K562 (cell line): ENCODE results near the gene CR2. TPM values are rescaled to one million over a fixed set of nuclear protein-coding genes. Genes with fewer than 3 reads are reported as not detected.
A peak's percentile ranks its signal among the peaks of the same experiment; 100 is the strongest.

Source experiments
- ARID3A ChIP-seq: IDR thresholded peaks from 2 replicates; pipeline ENCODE4 v1.6.1; 2012; ENCODE audit warnings: low read depth, low read length, improper control_type of control experiment, borderline replicate concordance
- ATF3 ChIP-seq, 2 experiments: fragments of 450-650 bp in 1 of 2; sonication (generic) in 1 of 2; formaldehyde crosslinking in 1 of 2; IDR thresholded peaks in 1 of 2; conservative IDR thresholded peaks in 1 of 2; 2 replicates each; pipeline versions ENCODE4 v1.6.1 to v1.8.1; 2016 to 2023; ENCODE audit warnings: mild to moderate bottlenecking in 2 of 2, moderate library complexity in 2 of 2, inconsistent platforms in 1 of 2, missing genetic modification reagents in 1 of 2
- CBFA2T2 ChIP-seq: fragments of 450-650 bp; conservative IDR thresholded peaks from 2 replicates; pipeline ENCODE4 v1.6.1; 2017; ENCODE audit warnings: mild to moderate bottlenecking
- CBX8 ChIP-seq: fragments of 200-600 bp; sonication (generic); IDR thresholded peaks from 2 replicates; pipeline ENCODE4 v1.6.1; 2012; ENCODE audit warnings: borderline replicate concordance, mixed run types, low read depth, mild to moderate bottlenecking, moderate library complexity, mixed read lengths, low read length, control low read depth, inconsistent platforms; ENCODE audit not compliant: poor library complexity, severe bottlenecking; ENCODE audit errors: extremely low read depth
- CSDE1 ChIP-seq, 2 experiments: fragments of 450-650 bp; IDR thresholded peaks; 2 replicates each; pipeline ENCODE4 v1.6.1; 2016; ENCODE audit warnings: mild to moderate bottlenecking in 1 of 2
- DPF2 ChIP-seq: fragments of 450-650 bp; IDR thresholded peaks from 2 replicates; pipeline ENCODE4 v1.6.1; 2016
- EHMT2 ChIP-seq: fragments of 450-650 bp; IDR thresholded peaks from 2 replicates; pipeline ENCODE4 v1.6.1; 2018; ENCODE audit warnings: antibody characterized with exemption
- FOSL1 ChIP-seq: fragments of 200-800 bp; sonication (Bioruptor generic); conservative IDR thresholded peaks from 2 replicates; pipeline ENCODE4 v1.6.1; 2016; ENCODE audit warnings: missing genetic modification characterization, missing compliant biosample characterization
- FOXP1 ChIP-seq: sonication (generic); formaldehyde crosslinking; IDR thresholded peaks from 2 replicates; pipeline ENCODE4 v1.8.0; 2022; ENCODE audit warnings: mild to moderate bottlenecking, missing genetic modification reagents
- KDM1A ChIP-seq, 2 experiments: fragments of 450-650 bp; IDR thresholded peaks; 2 replicates each; pipeline ENCODE4 v1.6.1; 2016; ENCODE audit warnings: mild to moderate bottlenecking in 2 of 2
- MIER1 ChIP-seq: fragments of 450-650 bp; IDR thresholded peaks from 2 replicates; pipeline ENCODE4 v1.6.1; 2016; ENCODE audit warnings: antibody characterized with exemption, mild to moderate bottlenecking, low read depth
- NFIC ChIP-seq: fragments of 450-650 bp; IDR thresholded peaks from 2 replicates; pipeline ENCODE4 v1.6.1; 2017; ENCODE audit warnings: mild to moderate bottlenecking, inconsistent platforms
- PKNOX1 ChIP-seq: fragments of 450-650 bp; IDR thresholded peaks from 2 replicates; pipeline ENCODE4 v1.6.1; 2016
- RCOR1 ChIP-seq, 2 experiments: IDR thresholded peaks; 2 replicates each; pipeline ENCODE4 v1.6.1; 2012; ENCODE audit warnings: low read depth in 2 of 2, low read length in 2 of 2, borderline replicate concordance in 1 of 2, improper control_type of control experiment in 1 of 2
- TEAD4 ChIP-seq, 2 experiments: sonication (generic) in 1 of 2; formaldehyde crosslinking in 1 of 2; IDR thresholded peaks; 2 replicates each; pipeline versions ENCODE4 v1.6.1 to v1.8.0; 2012 to 2022; ENCODE audit warnings: borderline replicate concordance in 1 of 2, inconsistent platforms in 1 of 2, low read length in 1 of 2, mild to moderate bottlenecking in 1 of 2, missing genetic modification reagents in 1 of 2
- ZNF274 ChIP-seq: IDR thresholded peaks from 2 replicates; pipeline ENCODE4 v1.6.1; 2011; ENCODE audit warnings: low read depth, mild to moderate bottlenecking, low read length, moderate library complexity, borderline replicate concordance
- polyA plus RNA-seq, 8 experiments: library from polyadenylated mRNA; depleted of rRNA in 4 of 8; stranded (reverse) in 5 of 8; unstranded in 3 of 8; fragments of >200 nt; fragmentation: Nextera tagmentation in 2 of 8; fragmentation: Illumina TruSeq in 1 of 8; extraction: Ambion mirVana in 2 of 8; extraction: Trizol in 1 of 8; gene quantifications; 2 replicates each; pipeline versions ENCODE4 v1.2.1 to v1.2.3, GENCODE V29; 2011 to 2014; ENCODE audit warnings: inconsistent platforms in 1 of 8, missing spikeins in 1 of 8
- total RNA-seq, 7 experiments: library from RNA; depleted of rRNA in 6 of 7; stranded (reverse); fragments of >200 nt in 6 of 7; fragmentation: Illumina TruSeq in 2 of 7; extraction: Trizol in 2 of 7; gene quantifications; 2 replicates each; pipeline versions ENCODE4 v1.2.1 to v1.2.3, GENCODE V29; 2011 to 2021; ENCODE audit warnings: low replicate concordance in 1 of 7
- TF ChIP-seq, protein P1 (sequence below): IDR thresholded peaks from 2 replicates; pipeline ENCODE4 v1.6.1; 2011; ENCODE audit warnings: borderline replicate concordance, low read depth, mild to moderate bottlenecking, moderate library complexity, low read length; ENCODE audit not compliant: insufficient read depth, poor library complexity, severe bottlenecking
- TF ChIP-seq, protein P2 (sequence below): fragments of 250-450 bp; sonication (Bioruptor Pico); IDR thresholded peaks from 2 replicates; pipeline ENCODE4 v1.4.0; 2020; ENCODE audit warnings: mild to moderate bottlenecking, moderate library complexity, borderline replicate concordance

Gene CR2
- total and polyA plus RNA-seq, 9 of the 15 experiments (the other 6 are each of a cell fraction or from before 2014, with no cell fraction given): 0.07 to 0.67 (median 0.37) TPM

- TF ChIP-seq ARID3A (peak; percentile 56; the same call in 1 of the 2 replicates), MIER1 (no peak), FOSL1 (tag) (peak; percentile 93), DPF2 (peak; percentile 78), ATF3 (IDR thresholded peaks at IDR 0.05) (peak; percentile 81), ATF3 (CRISPR knock-in tag; conservative IDR thresholded peaks at IDR 0.05) (no peak; the same call in 1 of the 2 replicates), CBX8 (no peak), FOXP1 (CRISPR knock-in tag) (no peak), TEAD4 (IDR thresholded peaks at IDR 0.05; ENCODE audit: low read length) (peak; percentile 70), TEAD4 (CRISPR knock-in tag; IDR thresholded peaks at IDR 0.05; ENCODE audit: borderline replicate concordance) (no peak), CSDE1 (IDR thresholded peaks at IDR 0.05) (no peak), KDM1A (IDR thresholded peaks at IDR 0.05) (peak; percentile 55 to 76; a peak in 3 of 4 replicates), RCOR1 (IDR thresholded peaks at IDR 0.05; ENCODE audit: borderline replicate concordance in 1 of 2, low read depth in 2 of 2, low read length in 2 of 2) (peak in 1 of 2 experiments; percentile 76; a peak in 1 of 4 replicates), PKNOX1 (peak; percentile 27; the same call in 1 of the 2 replicates), EHMT2 (peak; percentile 43), ZNF274 (0 out of 2 replicates have a peak, but pooled peaks have one; percentile 37), NFIC (0 out of 2 replicates have a peak, but pooled peaks have one; percentile 11), CBFA2T2 (0 out of 2 replicates have a peak, but pooled peaks have one; percentile 20)
- TF ChIP-seq, protein P1, sequence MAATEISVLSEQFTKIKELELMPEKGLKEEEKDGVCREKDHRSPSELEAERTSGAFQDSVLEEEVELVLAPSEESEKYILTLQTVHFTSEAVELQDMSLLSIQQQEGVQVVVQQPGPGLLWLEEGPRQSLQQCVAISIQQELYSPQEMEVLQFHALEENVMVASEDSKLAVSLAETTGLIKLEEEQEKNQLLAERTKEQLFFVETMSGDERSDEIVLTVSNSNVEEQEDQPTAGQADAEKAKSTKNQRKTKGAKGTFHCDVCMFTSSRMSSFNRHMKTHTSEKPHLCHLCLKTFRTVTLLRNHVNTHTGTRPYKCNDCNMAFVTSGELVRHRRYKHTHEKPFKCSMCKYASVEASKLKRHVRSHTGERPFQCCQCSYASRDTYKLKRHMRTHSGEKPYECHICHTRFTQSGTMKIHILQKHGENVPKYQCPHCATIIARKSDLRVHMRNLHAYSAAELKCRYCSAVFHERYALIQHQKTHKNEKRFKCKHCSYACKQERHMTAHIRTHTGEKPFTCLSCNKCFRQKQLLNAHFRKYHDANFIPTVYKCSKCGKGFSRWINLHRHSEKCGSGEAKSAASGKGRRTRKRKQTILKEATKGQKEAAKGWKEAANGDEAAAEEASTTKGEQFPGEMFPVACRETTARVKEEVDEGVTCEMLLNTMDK: no peak
- TF ChIP-seq, protein P2, sequence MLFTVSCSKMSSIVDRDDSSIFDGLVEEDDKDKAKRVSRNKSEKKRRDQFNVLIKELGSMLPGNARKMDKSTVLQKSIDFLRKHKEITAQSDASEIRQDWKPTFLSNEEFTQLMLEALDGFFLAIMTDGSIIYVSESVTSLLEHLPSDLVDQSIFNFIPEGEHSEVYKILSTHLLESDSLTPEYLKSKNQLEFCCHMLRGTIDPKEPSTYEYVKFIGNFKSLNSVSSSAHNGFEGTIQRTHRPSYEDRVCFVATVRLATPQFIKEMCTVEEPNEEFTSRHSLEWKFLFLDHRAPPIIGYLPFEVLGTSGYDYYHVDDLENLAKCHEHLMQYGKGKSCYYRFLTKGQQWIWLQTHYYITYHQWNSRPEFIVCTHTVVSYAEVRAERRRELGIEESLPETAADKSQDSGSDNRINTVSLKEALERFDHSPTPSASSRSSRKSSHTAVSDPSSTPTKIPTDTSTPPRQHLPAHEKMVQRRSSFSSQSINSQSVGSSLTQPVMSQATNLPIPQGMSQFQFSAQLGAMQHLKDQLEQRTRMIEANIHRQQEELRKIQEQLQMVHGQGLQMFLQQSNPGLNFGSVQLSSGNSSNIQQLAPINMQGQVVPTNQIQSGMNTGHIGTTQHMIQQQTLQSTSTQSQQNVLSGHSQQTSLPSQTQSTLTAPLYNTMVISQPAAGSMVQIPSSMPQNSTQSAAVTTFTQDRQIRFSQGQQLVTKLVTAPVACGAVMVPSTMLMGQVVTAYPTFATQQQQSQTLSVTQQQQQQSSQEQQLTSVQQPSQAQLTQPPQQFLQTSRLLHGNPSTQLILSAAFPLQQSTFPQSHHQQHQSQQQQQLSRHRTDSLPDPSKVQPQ (CRISPR knock-in tag): no peak
These were observed 46.2 kb downstream of the CR2 start (continued) for GRCh38 chr1:207500306-207500705.
